ENCODE results near the gene RCCD1.

Gene RCCD1

GRCh38 chr15:90954712-90955623 lies at the start of gene RCCD1 (continued):
- 0 out of 2 replicates have a peak, but pooled peaks have one; percentile 13 for TF ChIP-seq TSHZ1 (tag by site-specific recombination; IDR thresholded peaks at IDR 0.05; ENCODE audit: borderline replicate concordance)
- TF ChIP-seq ZNF354C (tag by site-specific recombination; IDR thresholded peaks at IDR 0.05; ENCODE audit: borderline replicate concordance, low read depth) = no peak
- TF ChIP-seq ZBTB48 (tag by site-specific recombination; IDR thresholded peaks at IDR 0.05) = peak; percentile 47; the same call in 1 of the 2 replicates
- TF ChIP-seq, protein P1, sequence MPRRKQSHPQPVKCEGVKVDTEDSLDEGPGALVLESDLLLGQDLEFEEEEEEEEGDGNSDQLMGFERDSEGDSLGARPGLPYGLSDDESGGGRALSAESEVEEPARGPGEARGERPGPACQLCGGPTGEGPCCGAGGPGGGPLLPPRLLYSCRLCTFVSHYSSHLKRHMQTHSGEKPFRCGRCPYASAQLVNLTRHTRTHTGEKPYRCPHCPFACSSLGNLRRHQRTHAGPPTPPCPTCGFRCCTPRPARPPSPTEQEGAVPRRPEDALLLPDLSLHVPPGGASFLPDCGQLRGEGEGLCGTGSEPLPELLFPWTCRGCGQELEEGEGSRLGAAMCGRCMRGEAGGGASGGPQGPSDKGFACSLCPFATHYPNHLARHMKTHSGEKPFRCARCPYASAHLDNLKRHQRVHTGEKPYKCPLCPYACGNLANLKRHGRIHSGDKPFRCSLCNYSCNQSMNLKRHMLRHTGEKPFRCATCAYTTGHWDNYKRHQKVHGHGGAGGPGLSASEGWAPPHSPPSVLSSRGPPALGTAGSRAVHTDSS (tag by site-specific recombination; IDR thresholded peaks at IDR 0.05) = no peak
- no peak for TF ChIP-seq ZNF658 (tag by site-specific recombination; IDR thresholded peaks at IDR 0.05)
- TF ChIP-seq, protein P2, sequence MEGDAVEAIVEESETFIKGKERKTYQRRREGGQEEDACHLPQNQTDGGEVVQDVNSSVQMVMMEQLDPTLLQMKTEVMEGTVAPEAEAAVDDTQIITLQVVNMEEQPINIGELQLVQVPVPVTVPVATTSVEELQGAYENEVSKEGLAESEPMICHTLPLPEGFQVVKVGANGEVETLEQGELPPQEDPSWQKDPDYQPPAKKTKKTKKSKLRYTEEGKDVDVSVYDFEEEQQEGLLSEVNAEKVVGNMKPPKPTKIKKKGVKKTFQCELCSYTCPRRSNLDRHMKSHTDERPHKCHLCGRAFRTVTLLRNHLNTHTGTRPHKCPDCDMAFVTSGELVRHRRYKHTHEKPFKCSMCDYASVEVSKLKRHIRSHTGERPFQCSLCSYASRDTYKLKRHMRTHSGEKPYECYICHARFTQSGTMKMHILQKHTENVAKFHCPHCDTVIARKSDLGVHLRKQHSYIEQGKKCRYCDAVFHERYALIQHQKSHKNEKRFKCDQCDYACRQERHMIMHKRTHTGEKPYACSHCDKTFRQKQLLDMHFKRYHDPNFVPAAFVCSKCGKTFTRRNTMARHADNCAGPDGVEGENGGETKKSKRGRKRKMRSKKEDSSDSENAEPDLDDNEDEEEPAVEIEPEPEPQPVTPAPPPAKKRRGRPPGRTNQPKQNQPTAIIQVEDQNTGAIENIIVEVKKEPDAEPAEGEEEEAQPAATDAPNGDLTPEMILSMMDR (tag by site-specific recombination; IDR thresholded peaks at IDR 0.05) = no peak
- TF ChIP-seq ZNF324 (tag by site-specific recombination; IDR thresholded peaks at IDR 0.05) = peak; percentile 96
- TF ChIP-seq SP3 (tag by site-specific recombination; IDR thresholded peaks at IDR 0.05) = peak; percentile 84
- peak; percentile 67 for TF ChIP-seq ZNF660 (tag by site-specific recombination; IDR thresholded peaks at IDR 0.05)
- no peak for TF ChIP-seq ZNF510 (tag by site-specific recombination; IDR thresholded peaks at IDR 0.05; ENCODE audit: insufficient replicate concordance)
- peak; percentile 96 for TF ChIP-seq KLF1 (tag by site-specific recombination; IDR thresholded peaks at IDR 0.05)
- TF ChIP-seq ZNF23 (tag by site-specific recombination; IDR thresholded peaks at IDR 0.05; ENCODE audit: borderline replicate concordance) = no peak
- TF ChIP-seq ZFP41 (tag by site-specific recombination; IDR thresholded peaks at IDR 0.05; ENCODE audit: borderline replicate concordance) = no peak
- TF ChIP-seq, protein P3, sequence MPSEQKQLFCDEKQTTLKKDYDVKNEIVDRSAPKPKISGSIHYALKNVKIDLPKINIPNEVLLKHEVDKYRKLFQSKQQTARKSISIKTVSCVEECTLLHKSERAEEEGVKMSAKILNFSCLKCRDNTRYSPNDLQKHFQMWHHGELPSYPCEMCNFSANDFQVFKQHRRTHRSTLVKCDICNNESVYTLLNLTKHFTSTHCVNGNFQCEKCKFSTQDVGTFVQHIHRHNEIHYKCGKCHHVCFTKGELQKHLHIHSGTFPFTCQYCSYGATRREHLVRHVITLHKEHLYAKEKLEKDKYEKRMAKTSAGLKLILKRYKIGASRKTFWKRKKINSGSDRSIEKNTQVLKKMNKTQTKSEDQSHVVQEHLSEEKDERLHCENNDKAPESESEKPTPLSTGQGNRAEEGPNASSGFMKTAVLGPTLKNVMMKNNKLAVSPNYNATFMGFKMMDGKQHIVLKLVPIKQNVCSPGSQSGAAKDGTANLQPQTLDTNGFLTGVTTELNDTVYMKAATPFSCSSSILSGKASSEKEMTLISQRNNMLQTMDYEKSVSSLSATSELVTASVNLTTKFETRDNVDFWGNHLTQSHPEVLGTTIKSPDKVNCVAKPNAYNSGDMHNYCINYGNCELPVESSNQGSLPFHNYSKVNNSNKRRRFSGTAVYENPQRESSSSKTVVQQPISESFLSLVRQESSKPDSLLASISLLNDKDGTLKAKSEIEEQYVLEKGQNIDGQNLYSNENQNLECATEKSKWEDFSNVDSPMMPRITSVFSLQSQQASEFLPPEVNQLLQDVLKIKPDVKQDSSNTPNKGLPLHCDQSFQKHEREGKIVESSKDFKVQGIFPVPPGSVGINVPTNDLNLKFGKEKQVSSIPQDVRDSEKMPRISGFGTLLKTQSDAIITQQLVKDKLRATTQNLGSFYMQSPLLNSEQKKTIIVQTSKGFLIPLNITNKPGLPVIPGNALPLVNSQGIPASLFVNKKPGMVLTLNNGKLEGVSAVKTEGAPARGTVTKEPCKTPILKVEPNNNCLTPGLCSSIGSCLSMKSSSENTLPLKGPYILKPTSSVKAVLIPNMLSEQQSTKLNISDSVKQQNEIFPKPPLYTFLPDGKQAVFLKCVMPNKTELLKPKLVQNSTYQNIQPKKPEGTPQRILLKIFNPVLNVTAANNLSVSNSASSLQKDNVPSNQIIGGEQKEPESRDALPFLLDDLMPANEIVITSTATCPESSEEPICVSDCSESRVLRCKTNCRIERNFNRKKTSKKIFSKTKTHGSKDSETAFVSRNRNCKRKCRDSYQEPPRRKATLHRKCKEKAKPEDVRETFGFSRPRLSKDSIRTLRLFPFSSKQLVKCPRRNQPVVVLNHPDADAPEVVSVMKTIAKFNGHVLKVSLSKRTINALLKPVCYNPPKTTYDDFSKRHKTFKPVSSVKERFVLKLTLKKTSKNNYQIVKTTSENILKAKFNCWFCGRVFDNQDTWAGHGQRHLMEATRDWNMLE (tag by site-specific recombination; conservative IDR thresholded peaks at IDR 0.05; ENCODE audit: low read depth) = no peak; the same call in 1 of the 2 replicates
- TF ChIP-seq ZBTB10 (tag by site-specific recombination; IDR thresholded peaks at IDR 0.05) = peak; percentile 91
- TF ChIP-seq ZNF629 (tag by site-specific recombination; IDR thresholded peaks at IDR 0.05) = peak; percentile 86
- TF ChIP-seq ZNF24 (tag by site-specific recombination; IDR thresholded peaks at IDR 0.05) = peak; percentile 85; the same call in 1 of the 2 replicates
- no peak for TF ChIP-seq ZNF626 (tag by site-specific recombination; IDR thresholded peaks at IDR 0.05)
- TF ChIP-seq ZNF560 (tag by site-specific recombination; IDR thresholded peaks at IDR 0.05; ENCODE audit: borderline replicate concordance) = no peak
- TF ChIP-seq, protein P4, sequence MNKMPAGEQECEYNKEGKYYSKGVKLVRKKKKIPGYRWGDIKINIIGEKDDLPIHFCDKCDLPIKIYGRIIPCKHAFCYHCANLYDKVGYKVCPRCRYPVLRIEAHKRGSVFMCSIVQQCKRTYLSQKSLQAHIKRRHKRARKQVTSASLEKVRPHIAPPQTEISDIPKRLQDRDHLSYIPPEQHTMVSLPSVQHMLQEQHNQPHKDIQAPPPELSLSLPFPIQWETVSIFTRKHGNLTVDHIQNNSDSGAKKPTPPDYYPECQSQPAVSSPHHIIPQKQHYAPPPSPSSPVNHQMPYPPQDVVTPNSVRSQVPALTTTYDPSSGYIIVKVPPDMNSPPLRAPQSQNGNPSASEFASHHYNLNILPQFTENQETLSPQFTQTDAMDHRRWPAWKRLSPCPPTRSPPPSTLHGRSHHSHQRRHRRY (tag by site-specific recombination; IDR thresholded peaks at IDR 0.05) = no peak
- TF ChIP-seq ZNF239 (tag by site-specific recombination; IDR thresholded peaks at IDR 0.05) = no peak

Measured in HEK293 (cell line).